GM12872 (cell line): ENCODE measurements around the gene RAMACL.

Source experiments
- TF ChIP-seq, protein P1 (sequence below): IDR thresholded peaks from 3 replicates; pipeline ENCODE4 v1.5.1; 2011; ENCODE audit warnings: low read depth, mild to moderate bottlenecking, low read length, moderate library complexity; ENCODE audit not compliant: insufficient read depth

RAMACL gene

DNA sequence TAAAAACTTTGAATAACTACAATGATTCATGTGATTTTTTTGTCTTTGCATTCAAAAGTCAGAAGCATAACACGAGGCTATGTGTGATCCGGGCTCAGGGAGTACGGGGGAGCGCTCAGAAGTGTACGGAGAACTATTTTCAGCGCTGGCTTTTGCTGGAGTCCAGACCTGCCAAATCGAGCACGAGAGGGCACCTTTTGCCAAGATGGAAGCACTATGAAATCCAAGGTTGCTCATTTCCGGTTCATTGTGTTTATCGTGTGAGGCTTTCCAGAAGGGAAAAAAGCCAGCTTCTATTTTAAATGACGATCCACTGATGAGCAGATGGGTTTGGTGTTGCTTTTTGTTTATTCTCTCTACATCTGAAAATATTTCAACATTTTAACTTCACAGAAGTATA, 11.3 kb downstream of the RAMACL start:
- TF ChIP-seq, protein P1, sequence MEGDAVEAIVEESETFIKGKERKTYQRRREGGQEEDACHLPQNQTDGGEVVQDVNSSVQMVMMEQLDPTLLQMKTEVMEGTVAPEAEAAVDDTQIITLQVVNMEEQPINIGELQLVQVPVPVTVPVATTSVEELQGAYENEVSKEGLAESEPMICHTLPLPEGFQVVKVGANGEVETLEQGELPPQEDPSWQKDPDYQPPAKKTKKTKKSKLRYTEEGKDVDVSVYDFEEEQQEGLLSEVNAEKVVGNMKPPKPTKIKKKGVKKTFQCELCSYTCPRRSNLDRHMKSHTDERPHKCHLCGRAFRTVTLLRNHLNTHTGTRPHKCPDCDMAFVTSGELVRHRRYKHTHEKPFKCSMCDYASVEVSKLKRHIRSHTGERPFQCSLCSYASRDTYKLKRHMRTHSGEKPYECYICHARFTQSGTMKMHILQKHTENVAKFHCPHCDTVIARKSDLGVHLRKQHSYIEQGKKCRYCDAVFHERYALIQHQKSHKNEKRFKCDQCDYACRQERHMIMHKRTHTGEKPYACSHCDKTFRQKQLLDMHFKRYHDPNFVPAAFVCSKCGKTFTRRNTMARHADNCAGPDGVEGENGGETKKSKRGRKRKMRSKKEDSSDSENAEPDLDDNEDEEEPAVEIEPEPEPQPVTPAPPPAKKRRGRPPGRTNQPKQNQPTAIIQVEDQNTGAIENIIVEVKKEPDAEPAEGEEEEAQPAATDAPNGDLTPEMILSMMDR: no peak

DNA sequence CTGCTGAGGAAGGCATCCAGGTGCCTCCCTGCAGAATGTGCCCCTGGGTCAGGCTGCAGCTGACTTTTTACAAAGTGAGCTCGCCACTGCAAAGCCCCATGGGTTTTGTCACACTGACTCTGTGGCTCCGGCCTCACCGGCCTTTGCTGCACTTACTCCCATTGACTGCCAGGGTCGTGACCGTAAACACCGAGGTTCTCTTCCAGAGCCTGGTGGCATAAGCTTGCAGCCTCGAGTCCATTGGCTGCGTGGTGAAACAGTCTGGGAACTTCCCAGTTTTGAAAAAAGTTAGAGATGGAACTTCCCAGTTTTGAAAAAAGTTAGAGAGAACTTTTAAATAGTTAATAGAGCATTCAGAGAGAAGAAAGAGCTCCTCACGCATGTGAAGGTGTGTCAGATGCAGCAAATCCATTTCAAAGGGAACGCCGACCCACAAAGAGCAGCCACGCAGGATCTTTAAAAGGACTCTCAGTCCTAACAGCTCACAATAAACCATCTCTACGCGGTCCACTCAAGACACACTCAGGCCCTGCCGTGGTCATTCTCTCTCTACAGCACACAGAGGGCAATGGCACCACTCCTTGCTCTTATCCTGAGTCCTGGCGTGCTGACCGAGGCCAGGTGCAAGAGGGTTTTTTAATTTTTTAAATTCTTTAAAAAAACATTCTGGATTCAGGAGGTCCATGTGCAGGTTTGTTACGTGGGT, 12.8 kb downstream of the RAMACL start:
- TF ChIP-seq, protein P1: no peak

DNA sequence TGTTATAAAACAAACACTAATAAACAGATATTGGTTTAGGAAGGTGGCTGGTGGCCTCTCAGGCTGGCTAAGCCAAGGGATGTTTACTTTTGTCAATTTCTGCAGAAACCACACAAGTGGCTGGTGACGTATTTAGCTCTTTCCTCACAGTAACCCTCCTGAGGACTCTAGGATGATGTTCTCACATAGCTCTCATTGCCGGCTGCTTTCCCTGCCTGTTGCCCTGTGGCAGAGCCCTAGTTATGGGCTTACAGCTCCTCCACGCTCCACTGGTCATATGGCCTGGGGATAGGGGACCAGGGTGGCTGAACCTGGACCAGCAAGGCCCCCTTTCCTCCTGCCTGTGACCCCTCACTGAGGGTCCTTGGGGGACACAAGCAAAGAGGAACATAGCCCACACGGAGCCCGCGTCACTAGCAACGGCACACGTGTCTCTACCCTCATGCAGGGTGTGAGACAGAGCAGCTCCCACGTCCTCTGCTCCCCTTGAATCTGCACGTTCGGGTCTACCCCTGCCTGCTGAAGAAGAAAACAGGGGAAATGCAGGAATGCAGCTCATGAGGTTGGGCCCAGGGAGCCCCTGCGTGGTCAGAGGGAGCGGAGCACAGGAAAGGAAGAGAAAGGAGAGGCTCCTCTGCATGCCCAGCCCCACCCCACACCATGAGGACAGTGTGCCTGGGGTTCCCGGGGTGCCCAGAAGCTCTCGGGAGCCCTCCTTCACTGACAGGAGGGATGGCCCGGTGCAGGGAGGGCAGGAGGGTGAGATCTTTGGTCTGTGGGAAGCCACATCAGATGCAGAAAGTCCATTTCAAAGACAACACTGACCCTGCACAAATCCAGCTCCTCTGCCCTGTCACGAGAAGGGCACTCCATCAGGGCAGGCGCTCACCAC, 13.9 kb downstream of the RAMACL start:
- TF ChIP-seq, protein P1: no peak

DNA sequence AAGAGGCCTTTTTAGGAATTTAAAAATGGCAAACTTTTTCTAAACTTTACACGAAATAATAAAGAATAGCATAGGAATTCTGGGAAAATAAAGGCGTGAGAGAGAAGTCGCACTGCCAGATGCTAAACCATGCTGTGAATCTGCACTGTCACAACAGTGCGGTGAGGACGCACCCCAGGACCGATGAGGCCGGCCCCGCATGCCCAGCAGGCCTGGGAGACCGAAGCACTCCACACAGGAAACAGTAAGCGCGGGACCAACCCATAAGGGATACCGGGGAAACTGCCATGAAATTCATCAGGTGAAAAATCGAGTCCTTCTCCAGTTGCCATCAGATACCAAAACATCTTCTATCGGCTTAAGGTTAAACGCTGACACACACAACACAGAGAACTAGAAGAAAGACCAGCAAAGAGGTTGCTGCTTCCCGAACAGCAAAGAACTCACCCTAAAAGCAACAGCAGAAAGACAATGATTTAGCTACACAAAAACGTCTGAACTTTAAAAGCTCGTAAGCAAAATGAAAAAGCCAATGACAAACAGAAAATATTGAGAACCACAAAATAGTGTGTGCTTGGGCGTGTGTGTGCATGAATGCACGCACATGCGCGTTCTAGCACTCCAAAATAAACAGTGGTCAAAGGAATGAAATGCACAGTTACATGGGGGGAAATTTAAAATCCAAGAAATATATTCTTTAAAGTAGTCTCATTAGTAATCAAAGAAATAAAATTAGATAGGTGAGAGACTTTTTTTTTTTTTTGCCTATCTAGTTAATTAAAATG, 15.4 kb downstream of the RAMACL start:
- TF ChIP-seq, protein P1: no peak

DNA sequence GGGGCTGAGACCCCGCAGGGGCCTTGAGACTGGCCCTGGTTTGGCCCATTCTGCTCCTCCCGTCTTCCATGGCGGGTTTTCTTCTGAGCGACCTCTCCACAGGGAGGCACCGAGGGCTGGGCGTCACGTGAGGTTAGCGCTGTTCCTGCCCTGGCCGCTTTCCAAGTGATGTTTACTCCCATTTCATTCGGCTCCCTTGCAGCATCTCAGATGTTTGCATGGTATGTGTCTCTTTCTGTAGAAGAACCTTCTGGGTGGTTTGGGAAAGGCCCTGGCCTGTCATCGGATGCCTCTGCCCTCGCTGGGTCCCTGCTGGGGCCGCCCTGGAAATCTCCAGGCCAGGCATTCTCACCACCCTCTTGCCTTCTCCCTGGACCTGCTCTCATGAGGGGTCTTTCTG, 17.3 kb downstream of the RAMACL start:
- TF ChIP-seq, protein P1: no peak

DNA sequence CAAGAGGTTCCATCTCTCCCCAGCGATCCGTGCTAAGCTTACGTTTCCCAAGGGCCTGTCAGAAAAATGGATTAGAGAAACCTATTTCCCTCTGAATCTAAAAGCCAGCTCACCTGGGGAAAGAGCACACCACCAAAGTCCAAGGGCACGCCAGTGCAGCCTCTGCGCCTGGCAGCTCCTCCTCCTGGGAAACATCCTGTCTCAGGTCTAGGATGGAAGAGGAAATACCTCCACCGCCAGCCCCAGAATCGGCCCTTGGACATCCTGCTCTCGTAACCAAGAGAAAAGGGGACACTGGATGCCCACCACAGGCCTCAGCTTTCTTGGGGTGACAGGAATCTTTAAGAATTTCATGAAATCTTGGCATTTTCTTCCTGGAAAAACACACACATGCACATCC, 18.7 kb downstream of the RAMACL start:
- TF ChIP-seq, protein P1: no peak

DNA sequence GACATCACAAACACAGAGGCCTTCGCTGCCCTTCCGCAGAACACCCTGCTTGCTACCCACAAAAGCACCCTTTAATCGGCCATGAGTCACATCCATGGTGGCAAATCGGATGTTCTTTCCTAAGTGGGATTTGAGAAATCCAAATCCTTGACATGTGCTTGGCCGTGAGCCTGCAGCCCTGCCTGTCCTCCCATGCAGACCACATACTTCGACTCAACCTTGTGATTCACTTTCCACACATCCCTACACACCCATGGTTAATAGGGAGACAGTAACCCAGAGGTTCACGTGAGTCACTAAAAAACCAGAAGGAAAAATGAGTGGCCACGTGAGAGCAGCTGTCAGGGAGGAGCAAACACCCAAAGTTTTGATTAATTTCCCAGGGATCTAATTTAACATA, 19.4 kb downstream of the RAMACL start:
- TF ChIP-seq, protein P1: no peak
